NB4 (cell line): Measurements from ENCODE around the gene ZNF692.

Source experiments
- MYC ChIP-seq: IDR thresholded peaks from 2 replicates; pipeline ENCODE4 v1.6.1; 2011; ENCODE audit warnings: low read depth, low read length
- POLR2A ChIP-seq: IDR thresholded peaks from 2 replicates; pipeline ENCODE4 v1.6.1; 2011; ENCODE audit warnings: mild to moderate bottlenecking; ENCODE audit not compliant: insufficient read length; ENCODE audit errors: extremely low read depth
- TF ChIP-seq, protein P1 (sequence below): IDR thresholded peaks from one replicate; pipeline ENCODE4 v1.5.1; 2012; ENCODE audit warnings: low read depth, low read length
- TF ChIP-seq, protein P2 (sequence below): IDR thresholded peaks from 2 replicates; pipeline ENCODE4 v1.6.1; 2011; ENCODE audit warnings: low read depth, low read length

GRCh38 chr1:248855580-248855979 is 3.3 kb downstream of the ZNF692 start:
- TF ChIP-seq, protein P1, sequence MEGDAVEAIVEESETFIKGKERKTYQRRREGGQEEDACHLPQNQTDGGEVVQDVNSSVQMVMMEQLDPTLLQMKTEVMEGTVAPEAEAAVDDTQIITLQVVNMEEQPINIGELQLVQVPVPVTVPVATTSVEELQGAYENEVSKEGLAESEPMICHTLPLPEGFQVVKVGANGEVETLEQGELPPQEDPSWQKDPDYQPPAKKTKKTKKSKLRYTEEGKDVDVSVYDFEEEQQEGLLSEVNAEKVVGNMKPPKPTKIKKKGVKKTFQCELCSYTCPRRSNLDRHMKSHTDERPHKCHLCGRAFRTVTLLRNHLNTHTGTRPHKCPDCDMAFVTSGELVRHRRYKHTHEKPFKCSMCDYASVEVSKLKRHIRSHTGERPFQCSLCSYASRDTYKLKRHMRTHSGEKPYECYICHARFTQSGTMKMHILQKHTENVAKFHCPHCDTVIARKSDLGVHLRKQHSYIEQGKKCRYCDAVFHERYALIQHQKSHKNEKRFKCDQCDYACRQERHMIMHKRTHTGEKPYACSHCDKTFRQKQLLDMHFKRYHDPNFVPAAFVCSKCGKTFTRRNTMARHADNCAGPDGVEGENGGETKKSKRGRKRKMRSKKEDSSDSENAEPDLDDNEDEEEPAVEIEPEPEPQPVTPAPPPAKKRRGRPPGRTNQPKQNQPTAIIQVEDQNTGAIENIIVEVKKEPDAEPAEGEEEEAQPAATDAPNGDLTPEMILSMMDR, result no peak
- no peak for TF ChIP-seq POLR2A
- no peak for TF ChIP-seq MYC
- TF ChIP-seq, protein P2, sequence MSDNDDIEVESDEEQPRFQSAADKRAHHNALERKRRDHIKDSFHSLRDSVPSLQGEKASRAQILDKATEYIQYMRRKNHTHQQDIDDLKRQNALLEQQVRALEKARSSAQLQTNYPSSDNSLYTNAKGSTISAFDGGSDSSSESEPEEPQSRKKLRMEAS, result no peak
